NB4 (cell line): ENCODE data around the gene TSPAN15.

ENCODE experiments used
- CTCF ChIP-seq: IDR thresholded peaks from one replicate; pipeline ENCODE4 v1.5.1; 2012; ENCODE audit warnings: low read depth, low read length
- MAX ChIP-seq: IDR thresholded peaks from 2 replicates; pipeline ENCODE4 v1.6.1; 2011; ENCODE audit warnings: low read depth, low read length
- POLR2A ChIP-seq: IDR thresholded peaks from 2 replicates; pipeline ENCODE4 v1.6.1; 2011; ENCODE audit warnings: mild to moderate bottlenecking; ENCODE audit not compliant: insufficient read length; ENCODE audit errors: extremely low read depth

GRCh38 chr10:69477968-69478597 lies 26.8 kb downstream of the TSPAN15 start:
- TF ChIP-seq CTCF (no peak), POLR2A (no peak), MAX (no peak)
